Mammary epithelial cell (primary cell): ENCODE results near the gene NOL4L.

Experiments used
- EZH2 ChIP-seq: IDR thresholded peaks from 2 replicates; pipeline ENCODE4 v1.6.1; 2012; ENCODE audit warnings: low read length, inconsistent platforms, borderline replicate concordance
- TF ChIP-seq, protein P1 (sequence below), 2 donors: IDR thresholded peaks in 1 of 2; conservative IDR thresholded peaks in 1 of 2; 2 replicates each; pipeline ENCODE4 v1.5.1; 2011 to 2012; ENCODE audit warnings: inconsistent platforms in 2 of 2, low read length in 2 of 2, mild to moderate bottlenecking in 2 of 2, control low read depth in 1 of 2, low read depth in 1 of 2; ENCODE audit not compliant: insufficient read depth in 1 of 2; ENCODE audit errors: extremely low read depth in 1 of 2

DNA sequence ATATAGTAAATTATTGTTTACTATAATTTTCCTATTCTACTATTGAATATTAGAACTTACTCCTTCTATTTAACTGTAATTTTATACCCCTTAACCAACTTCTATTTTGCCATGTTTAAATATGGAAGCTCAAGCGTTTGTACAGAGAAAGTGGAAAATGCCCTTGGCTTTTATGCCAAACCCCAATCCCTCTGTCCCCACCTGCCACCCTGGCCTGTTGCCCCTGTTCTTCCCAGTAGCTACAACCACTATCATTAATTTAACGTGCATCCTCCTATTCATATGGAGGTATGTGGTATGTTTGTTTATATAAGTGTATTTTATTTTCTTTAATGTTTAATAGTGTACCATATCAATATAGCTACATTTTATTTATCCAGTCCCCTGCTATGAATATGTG lies 168.9 kb downstream of the NOL4L start:
- TF ChIP-seq, protein P1, sequence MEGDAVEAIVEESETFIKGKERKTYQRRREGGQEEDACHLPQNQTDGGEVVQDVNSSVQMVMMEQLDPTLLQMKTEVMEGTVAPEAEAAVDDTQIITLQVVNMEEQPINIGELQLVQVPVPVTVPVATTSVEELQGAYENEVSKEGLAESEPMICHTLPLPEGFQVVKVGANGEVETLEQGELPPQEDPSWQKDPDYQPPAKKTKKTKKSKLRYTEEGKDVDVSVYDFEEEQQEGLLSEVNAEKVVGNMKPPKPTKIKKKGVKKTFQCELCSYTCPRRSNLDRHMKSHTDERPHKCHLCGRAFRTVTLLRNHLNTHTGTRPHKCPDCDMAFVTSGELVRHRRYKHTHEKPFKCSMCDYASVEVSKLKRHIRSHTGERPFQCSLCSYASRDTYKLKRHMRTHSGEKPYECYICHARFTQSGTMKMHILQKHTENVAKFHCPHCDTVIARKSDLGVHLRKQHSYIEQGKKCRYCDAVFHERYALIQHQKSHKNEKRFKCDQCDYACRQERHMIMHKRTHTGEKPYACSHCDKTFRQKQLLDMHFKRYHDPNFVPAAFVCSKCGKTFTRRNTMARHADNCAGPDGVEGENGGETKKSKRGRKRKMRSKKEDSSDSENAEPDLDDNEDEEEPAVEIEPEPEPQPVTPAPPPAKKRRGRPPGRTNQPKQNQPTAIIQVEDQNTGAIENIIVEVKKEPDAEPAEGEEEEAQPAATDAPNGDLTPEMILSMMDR (conservative IDR thresholded peaks at IDR 0.05 in 1 of 2, IDR thresholded peaks at IDR 0.05 in 1 of 2; ENCODE audit: extremely low read depth in 1 of 2, insufficient read depth in 1 of 2, low read depth in 1 of 2, low read length in 2 of 2): no peak
- TF ChIP-seq EZH2: no peak
